H9 (cell line): ENCODE results near the gene STARD10. TPM values are rescaled to one million over a fixed set of nuclear protein-coding genes. Genes with fewer than 3 reads are reported as not detected.

Experiments used
- DNase-seq: peaks from one replicate; pipeline ENCODE4 v3.0.0-alpha.2; 2017
- H2AFZ ChIP-seq: one replicate; pipeline ENCODE4 v1.6.1; 2013; ENCODE audit warnings: mild to moderate bottlenecking, low read length, control low read depth, moderate library complexity
- H2AK5ac ChIP-seq: 2 replicates; pipeline ENCODE4 v1.6.1; 2013; ENCODE audit warnings: low read length, control low read depth, mixed read lengths; ENCODE audit not compliant: insufficient read length
- H2BK120ac ChIP-seq: one replicate; pipeline ENCODE4 v1.6.1; 2013; ENCODE audit warnings: low read depth, mild to moderate bottlenecking, low read length, control low read depth, inconsistent platforms; ENCODE audit not compliant: poor library complexity, severe bottlenecking
- H2BK12ac ChIP-seq: 2 replicates; pipeline ENCODE4 v1.6.1; 2013; ENCODE audit warnings: low read length, control low read depth, mixed read lengths, low read depth; ENCODE audit not compliant: insufficient read length
- H2BK15ac ChIP-seq: 2 replicates; pipeline ENCODE4 v1.6.1; 2013; ENCODE audit warnings: low read depth, low read length, control low read depth
- H2BK20ac ChIP-seq: one replicate; pipeline ENCODE4 v1.6.1; 2013; ENCODE audit warnings: low read depth, mild to moderate bottlenecking, low read length, control low read depth, inconsistent platforms; ENCODE audit not compliant: poor library complexity, severe bottlenecking
- H2BK5ac ChIP-seq: 2 replicates; pipeline ENCODE4 v1.6.1; 2013; ENCODE audit warnings: low read length, control low read depth, mixed read lengths; ENCODE audit not compliant: insufficient read length
- H3K14ac ChIP-seq: 2 replicates; pipeline ENCODE4 v1.6.1; 2013; ENCODE audit warnings: low read length, control low read depth; ENCODE audit not compliant: insufficient read depth
- H3K18ac ChIP-seq: 2 replicates; pipeline ENCODE4 v1.6.1; 2013; ENCODE audit warnings: low read depth, mild to moderate bottlenecking, mixed read lengths, low read length, control low read depth; ENCODE audit not compliant: insufficient read length
- H3K23ac ChIP-seq: 2 replicates; pipeline ENCODE4 v1.6.1; 2013; ENCODE audit warnings: low read length, control low read depth, mixed read lengths, low read depth; ENCODE audit not compliant: insufficient read length
- H3K23me2 ChIP-seq: 2 replicates; pipeline ENCODE4 v1.6.1; 2013; ENCODE audit warnings: low read depth, mild to moderate bottlenecking, mixed read lengths, low read length, control low read depth; ENCODE audit not compliant: insufficient read length, poor library complexity, severe bottlenecking
- H3K27ac ChIP-seq: 2 replicates; pipeline ENCODE4 v1.5.1; 2013; ENCODE audit warnings: low read length, control low read depth, mixed read lengths, low read depth; ENCODE audit not compliant: insufficient read length
- H3K27me3 ChIP-seq: 2 replicates; pipeline ENCODE4 v1.6.1; 2013; ENCODE audit warnings: low read length, control low read depth, inconsistent platforms; ENCODE audit not compliant: insufficient read depth
- H3K4ac ChIP-seq: 2 replicates; pipeline ENCODE4 v1.6.1; 2013; ENCODE audit warnings: low read depth, mild to moderate bottlenecking, control low read depth, inconsistent platforms, low read length, moderate library complexity
- H3K4me1 ChIP-seq: 2 replicates; pipeline ENCODE4 v1.6.1; 2013; ENCODE audit warnings: low read length, control low read depth, inconsistent platforms; ENCODE audit not compliant: insufficient read depth
- H3K4me2 ChIP-seq: 2 replicates; pipeline ENCODE4 v1.6.1; 2013; ENCODE audit warnings: low read length, control low read depth, mixed read lengths; ENCODE audit not compliant: insufficient read length, insufficient read depth
- H3K56ac ChIP-seq: 2 replicates; pipeline ENCODE4 v1.6.1; 2013; ENCODE audit warnings: low read depth, mild to moderate bottlenecking, mixed read lengths, low read length, control low read depth; ENCODE audit not compliant: insufficient read length
- H3K79me1 ChIP-seq: 2 replicates; pipeline ENCODE4 v1.6.1; 2013; ENCODE audit warnings: low read depth, mild to moderate bottlenecking, moderate library complexity, low read length, control low read depth, inconsistent platforms; ENCODE audit not compliant: insufficient read depth, poor library complexity, severe bottlenecking
- H3K79me2 ChIP-seq: 2 replicates; pipeline ENCODE4 v1.6.1; 2013; ENCODE audit warnings: low read length, control low read depth, inconsistent platforms; ENCODE audit not compliant: insufficient read depth
- H3K9ac ChIP-seq: 2 replicates; pipeline ENCODE4 v1.6.1; 2013; ENCODE audit warnings: low read length, control low read depth, mixed read lengths; ENCODE audit not compliant: insufficient read length; ENCODE audit errors: extremely low read depth
- H3K9me3 ChIP-seq: one replicate; pipeline ENCODE4 v1.6.1; 2013; ENCODE audit warnings: low read depth, low read length, inconsistent platforms; ENCODE audit not compliant: control insufficient read depth
- H3T11ph ChIP-seq: one replicate; pipeline ENCODE4 v1.6.1; 2013; ENCODE audit warnings: mild to moderate bottlenecking, low read length, control low read depth, inconsistent platforms
- H4K20me1 ChIP-seq: one replicate; pipeline ENCODE4 v1.6.1; 2013; ENCODE audit not compliant: control insufficient read depth, insufficient read length, insufficient read depth
- H4K5ac ChIP-seq: 2 replicates; pipeline ENCODE4 v1.6.1; 2013; ENCODE audit warnings: low read depth, mild to moderate bottlenecking, mixed read lengths, low read length, control low read depth; ENCODE audit not compliant: insufficient read length
- H4K8ac ChIP-seq: replicated peaks from 2 replicates; pipeline ENCODE4 v1.6.1; 2013; ENCODE audit warnings: low read length, control low read depth, mixed read lengths, low read depth; ENCODE audit not compliant: insufficient read length
- H4K91ac ChIP-seq: 2 replicates; pipeline ENCODE4 v1.6.1; 2013; ENCODE audit warnings: low read depth, mild to moderate bottlenecking, moderate library complexity, mixed read lengths, low read length, control low read depth; ENCODE audit not compliant: insufficient read length
- H3K27ac Mint-ChIP-seq, 3 experiments: 2 replicates in 2 of 3; 3 replicates in 1 of 3; pipeline ENCODE4 v1.8.0; 2020 to 2021; ENCODE audit warnings: mixed read lengths in 3 of 3, mild to moderate bottlenecking in 1 of 3, moderate library complexity in 1 of 3
- H3K27me3 Mint-ChIP-seq: 2 replicates; pipeline ENCODE4 v1.8.0; 2021; ENCODE audit warnings: low read depth, mild to moderate bottlenecking, moderate library complexity, mixed read lengths
- H3K36me3 Mint-ChIP-seq, 3 experiments: 2 replicates in 2 of 3; 3 replicates in 1 of 3; pipeline ENCODE4 v1.8.0; 2020 to 2021; ENCODE audit warnings: low read depth in 3 of 3, mixed read lengths in 3 of 3; ENCODE audit not compliant: insufficient read depth in 1 of 3
- H3K4me1 Mint-ChIP-seq, 2 experiments: 2 replicates each; pipeline ENCODE4 v1.8.0; 2020; ENCODE audit warnings: mixed read lengths in 2 of 2
- H3K4me3 Mint-ChIP-seq, 2 experiments: 2 replicates in 1 of 2; 3 replicates in 1 of 2; pipeline ENCODE4 v1.8.0; 2020 to 2021; ENCODE audit warnings: mild to moderate bottlenecking in 2 of 2, mixed read lengths in 2 of 2, moderate library complexity in 1 of 2
- H3K9me3 Mint-ChIP-seq, 2 experiments: 2 replicates in 1 of 2; 3 replicates in 1 of 2; pipeline ENCODE4 v1.8.0; 2020; ENCODE audit warnings: mild to moderate bottlenecking in 2 of 2, mixed read lengths in 2 of 2, moderate library complexity in 1 of 2
- CTCF ChIP-seq: fragments of 200-600 bp; sonication (generic); conservative IDR thresholded peaks from 3 replicates; pipeline ENCODE4 v1.8.0; 2021; ENCODE audit warnings: antibody characterized with exemption, mild to moderate bottlenecking
- WGBS: extraction: QIAGEN DNeasy Blood & Tissue Kit; methylation state at CpG from one replicate; pipeline ENCODE4 v1.1.7; 2013; ENCODE audit warnings: missing lambda C conversion rate, low lambda C conversion rate, mixed read lengths; ENCODE audit not compliant: insufficient read length; ENCODE audit errors: extremely low coverage; 5-methylcytosine and 5-hydroxymethylcytosine counted together
- total RNA-seq: library from RNA; stranded (reverse); gene quantifications from 2 replicates; pipeline ENCODE4 v1.2.1, GENCODE V29; 2021

STARD10 gene
- total RNA-seq, 1 experiment from 2014 or later: 24.4 TPM

GRCh38 chr11:72780296-72781062 lies 13.4 kb downstream of the STARD10 start:
- Histone ChIP-seq H4K8ac (no peak overlapping the region), H2AK5ac (no peak overlapping the region), H3K9ac (no peak overlapping the region), H2BK5ac (no peak overlapping the region), H2BK15ac (no peak overlapping the region), H3K14ac (peak overlapping the region; percentile 36; the same call in 1 of the 2 replicates), H3K23me2 (peaks cover 7% of the 10 kb centered on the region), H3K23ac (no peak overlapping the region), H3K4ac (no peak overlapping the region), H3K4me1 (peaks cover 4% of the 10 kb centered on the region; the same call in 1 of the 2 replicates), H3K56ac (no peak overlapping the region), H3K79me2 (no peaks in the 10 kb centered on the region), H3K27me3 (no peaks in the 10 kb centered on the region), H2BK20ac (no peak overlapping the region), H3T11ph (no peak overlapping the region), H2BK120ac (no peak overlapping the region), H2BK12ac (no peak overlapping the region), H3K18ac (no peak overlapping the region), H3K9me3 (no peaks in the 10 kb centered on the region), H2AFZ (no peak overlapping the region), H4K91ac (no peak overlapping the region), H4K20me1 (no peaks in the 10 kb centered on the region), H3K79me1 (no peaks in the 10 kb centered on the region), H4K5ac (no peak overlapping the region), H3K27ac (no peak overlapping the region), H3K4me2 (peak overlapping the region; percentile 14)
- Mint-ChIP-seq H3K27ac (no peak overlapping the region), H3K27me3 (peaks cover 29% of the 10 kb centered on the region), H3K4me1 (peaks cover 20 to 35% of the 10 kb centered on the region in 2 experiments), H3K36me3 (no peaks in the 10 kb centered on the region; a peak in 1 of 7 replicates), H3K4me3 (peak overlapping the region; percentile 68 to 82), H3K9me3 (no peaks in the 10 kb centered on the region)
- no peak for DNase-seq
- WGBS: no CpG with 5 or more reads among the region's 10 CpGs
- TF ChIP-seq CTCF: no peak
